ENCODE results near the gene SLC1A2. TPM values are rescaled to one million over a fixed set of nuclear protein-coding genes. Genes with fewer than 3 reads are reported as not detected.

Gene SLC1A2
- total RNA-seq, 2 donors from 2014 or later, result 0.54 to 0.78 TPM

DNA sequence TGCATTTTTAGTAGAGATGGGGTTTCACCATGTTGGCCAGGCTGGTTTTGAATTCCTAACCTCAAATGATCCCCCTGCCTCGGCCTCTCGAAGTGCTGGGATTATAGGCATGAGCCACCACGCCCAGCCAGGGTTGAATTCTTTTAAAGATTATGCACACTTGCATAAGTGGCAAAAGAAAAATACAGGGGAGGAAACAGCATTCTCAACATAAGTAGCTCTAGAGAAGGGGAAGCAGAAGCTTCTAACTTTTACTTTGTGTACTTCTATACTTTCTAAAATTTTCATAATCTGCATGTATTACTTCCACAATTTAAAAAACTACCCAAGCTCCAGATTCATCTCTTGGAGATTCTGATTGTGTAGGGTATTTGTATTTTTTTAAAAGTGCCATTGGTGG lies 108.0 kb downstream of the SLC1A2 start:
- H3K4me1 ChIP-seq (ENCODE audit: control insufficient read depth in 1 of 2, low read depth in 2 of 2), result peaks cover 6 to 11% of the 10 kb centered on the region in 2 donors
- H3K4me3 ChIP-seq, result no peak overlapping the region
- ATAC-seq (ENCODE audit: insufficient number of reproducible peaks, low FRiP score, low read depth) (no peak), DNase-seq (ENCODE audit: low spot score) (no peak)
- TF ChIP-seq, protein P1, sequence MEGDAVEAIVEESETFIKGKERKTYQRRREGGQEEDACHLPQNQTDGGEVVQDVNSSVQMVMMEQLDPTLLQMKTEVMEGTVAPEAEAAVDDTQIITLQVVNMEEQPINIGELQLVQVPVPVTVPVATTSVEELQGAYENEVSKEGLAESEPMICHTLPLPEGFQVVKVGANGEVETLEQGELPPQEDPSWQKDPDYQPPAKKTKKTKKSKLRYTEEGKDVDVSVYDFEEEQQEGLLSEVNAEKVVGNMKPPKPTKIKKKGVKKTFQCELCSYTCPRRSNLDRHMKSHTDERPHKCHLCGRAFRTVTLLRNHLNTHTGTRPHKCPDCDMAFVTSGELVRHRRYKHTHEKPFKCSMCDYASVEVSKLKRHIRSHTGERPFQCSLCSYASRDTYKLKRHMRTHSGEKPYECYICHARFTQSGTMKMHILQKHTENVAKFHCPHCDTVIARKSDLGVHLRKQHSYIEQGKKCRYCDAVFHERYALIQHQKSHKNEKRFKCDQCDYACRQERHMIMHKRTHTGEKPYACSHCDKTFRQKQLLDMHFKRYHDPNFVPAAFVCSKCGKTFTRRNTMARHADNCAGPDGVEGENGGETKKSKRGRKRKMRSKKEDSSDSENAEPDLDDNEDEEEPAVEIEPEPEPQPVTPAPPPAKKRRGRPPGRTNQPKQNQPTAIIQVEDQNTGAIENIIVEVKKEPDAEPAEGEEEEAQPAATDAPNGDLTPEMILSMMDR (IDR thresholded peaks at IDR 0.05), result no peak
- H3K27me3 ChIP-seq (replicated peaks; ENCODE audit: insufficient read depth), result no peaks in the 10 kb centered on the region
- no peaks in the 10 kb centered on the region for H3K9me3 ChIP-seq
- H3K27ac ChIP-seq, result no peak overlapping the region
- no peaks in the 10 kb centered on the region for H3K36me3 ChIP-seq

DNA sequence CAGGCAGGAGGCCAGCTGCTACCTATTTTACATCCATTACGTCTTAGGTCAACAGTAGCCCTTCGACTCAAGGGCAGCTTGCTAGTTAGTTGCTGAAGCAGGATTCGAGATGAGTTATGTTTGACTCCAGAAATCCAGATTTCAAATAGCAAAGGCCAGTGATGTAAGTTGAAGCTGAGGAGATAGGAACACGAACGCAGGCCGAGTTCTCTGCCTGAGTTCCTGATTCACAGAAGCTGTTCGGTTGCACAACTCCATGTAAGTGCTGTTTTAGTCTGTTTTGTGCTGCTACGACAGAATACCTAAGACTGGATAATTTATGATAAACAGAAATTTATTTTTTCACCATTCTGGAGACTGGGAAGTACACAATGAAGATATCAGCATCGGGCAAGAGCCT lies 111.2 kb downstream of the SLC1A2 start:
- Histone ChIP-seq H3K27me3 (replicated peaks; ENCODE audit: insufficient read depth) (no peaks in the 10 kb centered on the region), H3K4me3 (no peak overlapping the region), H3K36me3 (no peaks in the 10 kb centered on the region), H3K9me3 (no peaks in the 10 kb centered on the region), H3K27ac (no peak overlapping the region), H3K4me1 (ENCODE audit: control insufficient read depth in 1 of 2, low read depth in 2 of 2) (no peaks in the 10 kb centered on the region)
- TF ChIP-seq, protein P1 (IDR thresholded peaks at IDR 0.05), result no peak
- DNase-seq (ENCODE audit: low spot score) (no peak), ATAC-seq (ENCODE audit: insufficient number of reproducible peaks, low FRiP score, low read depth) (no peak)

DNA sequence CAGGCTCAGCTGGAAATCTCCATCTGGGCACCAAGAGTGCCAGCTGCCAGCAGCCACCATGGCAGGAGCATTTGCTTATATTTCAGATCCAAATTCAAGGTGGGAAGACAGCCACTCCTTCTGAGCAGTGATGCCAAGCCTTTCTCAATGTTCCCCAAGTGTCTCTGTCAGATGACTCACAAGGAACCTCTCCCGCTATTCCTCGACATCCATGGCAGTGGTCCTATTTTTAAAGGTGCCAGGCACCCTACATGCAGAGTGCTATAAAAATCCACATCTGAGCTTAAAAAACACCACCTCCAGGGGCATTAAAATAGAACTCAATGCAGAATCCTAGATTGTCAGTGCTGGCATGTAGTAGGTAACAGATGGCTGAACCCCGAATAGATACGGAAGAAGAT lies 112.1 kb downstream of the SLC1A2 start:
- DNase-seq (ENCODE audit: low spot score) (no peak), ATAC-seq (ENCODE audit: insufficient number of reproducible peaks, low FRiP score, low read depth) (no peak)
- Histone ChIP-seq H3K36me3 (no peaks in the 10 kb centered on the region), H3K4me1 (ENCODE audit: control insufficient read depth in 1 of 2, low read depth in 2 of 2) (no peaks in the 10 kb centered on the region), H3K27me3 (replicated peaks; ENCODE audit: insufficient read depth) (no peaks in the 10 kb centered on the region), H3K4me3 (no peak overlapping the region), H3K9me3 (no peaks in the 10 kb centered on the region), H3K27ac (no peak overlapping the region)
- TF ChIP-seq, protein P1 (IDR thresholded peaks at IDR 0.05), result no peak

DNA sequence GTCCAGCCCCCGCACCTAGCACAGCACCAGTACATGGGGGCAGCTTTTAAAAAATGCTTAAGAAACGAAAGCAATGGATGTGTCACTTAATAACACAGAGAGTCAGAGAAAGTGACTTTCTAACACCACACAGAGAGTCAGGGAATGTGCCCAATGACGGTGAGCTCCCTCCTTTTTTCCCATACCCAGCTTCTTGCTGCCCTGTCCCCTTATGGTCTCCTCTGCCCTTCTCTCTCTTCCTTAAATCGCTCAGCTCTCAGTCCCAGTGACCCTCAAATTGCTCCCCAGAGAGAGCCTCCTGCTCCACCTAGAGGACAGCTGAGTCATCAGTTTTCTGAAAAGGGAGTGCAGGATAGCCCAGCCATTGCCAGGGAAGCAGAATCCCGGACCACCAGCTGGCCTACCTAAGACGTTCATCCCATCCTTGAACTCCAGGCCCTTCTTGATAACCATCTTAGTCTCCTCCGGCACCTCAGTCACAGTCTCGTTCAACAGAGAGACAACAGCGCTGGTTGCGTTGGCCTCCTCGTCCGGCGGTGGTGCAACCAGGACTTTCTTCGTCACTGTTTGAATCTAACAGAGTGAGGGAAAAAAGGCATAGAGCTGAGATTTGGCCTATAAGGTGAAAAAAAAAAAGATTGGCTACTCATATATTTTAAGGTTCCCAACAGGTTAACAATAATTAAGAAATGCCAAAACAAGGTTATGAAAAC lies 113.5 kb downstream of the SLC1A2 start:
- Histone ChIP-seq H3K36me3 (no peaks in the 10 kb centered on the region), H3K4me1 (ENCODE audit: control insufficient read depth in 1 of 2, low read depth in 2 of 2) (no peaks in the 10 kb centered on the region), H3K27ac (no peak overlapping the region), H3K9me3 (no peaks in the 10 kb centered on the region), H3K4me3 (peak overlapping the region; percentile 25), H3K27me3 (replicated peaks; ENCODE audit: insufficient read depth) (no peaks in the 10 kb centered on the region)
- DNase-seq (ENCODE audit: low spot score) (no peak), ATAC-seq (ENCODE audit: insufficient number of reproducible peaks, low FRiP score, low read depth) (no peak)
- TF ChIP-seq, protein P1 (IDR thresholded peaks at IDR 0.05), result no peak

DNA sequence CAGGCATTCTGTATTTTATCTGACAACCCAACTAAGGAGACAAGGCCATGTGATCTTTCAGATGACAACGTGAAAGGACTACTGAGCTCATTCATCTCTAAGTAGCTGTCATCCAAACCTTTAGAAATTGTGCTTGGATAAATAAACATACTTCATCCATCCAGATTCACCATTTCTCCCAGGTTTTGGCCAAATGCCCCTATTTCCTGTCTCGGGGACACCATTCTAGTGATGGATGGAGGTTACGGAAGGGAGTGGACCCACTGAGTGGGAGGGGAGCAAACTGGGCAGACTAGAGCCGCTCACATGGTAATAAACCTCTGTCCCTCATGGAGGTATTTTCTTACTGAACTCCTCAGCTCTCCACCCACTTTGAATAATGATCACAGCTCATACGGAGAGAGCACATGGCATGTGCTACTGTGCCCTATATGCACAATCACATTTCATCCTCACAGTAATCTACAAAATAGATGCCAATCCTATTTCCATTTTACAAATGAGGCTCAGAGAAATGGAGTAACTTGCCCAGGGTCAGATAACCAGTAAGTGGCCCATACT lies 114.4 kb downstream of the SLC1A2 start:
- H3K36me3 ChIP-seq, result no peaks in the 10 kb centered on the region
- no peak overlapping the region for H3K4me3 ChIP-seq
- no peak for DNase-seq (ENCODE audit: low spot score)
- ATAC-seq (ENCODE audit: insufficient number of reproducible peaks, low FRiP score, low read depth), result no peak
- no peaks in the 10 kb centered on the region for H3K4me1 ChIP-seq (ENCODE audit: control insufficient read depth in 1 of 2, low read depth in 2 of 2)
- TF ChIP-seq, protein P1 (IDR thresholded peaks at IDR 0.05), result no peak
- no peaks in the 10 kb centered on the region for H3K27me3 ChIP-seq (replicated peaks; ENCODE audit: insufficient read depth)
- no peaks in the 10 kb centered on the region for H3K9me3 ChIP-seq
- H3K27ac ChIP-seq, result no peak overlapping the region
